ENCODE data around the gene EGFL7.

Gene EGFL7

GRCh38 chr9:136717399-136717798 is 54.7 kb downstream of the EGFL7 start:
- Histone ChIP-seq H3K4me1 (ENCODE audit: control insufficient read depth, low read depth, low read length) (peaks cover 4% of the 10 kb centered on the region), H3K4me3 (ENCODE audit: low read length) (no peak overlapping the region), H4K8ac (ENCODE audit: low read depth, low read length) (no peak overlapping the region), H3K4ac (ENCODE audit: low read depth, low read length) (no peak overlapping the region), H3K23ac (ENCODE audit: low read length) (no peak overlapping the region), H2BK15ac (replicated peaks; ENCODE audit: low read depth) (no peak overlapping the region), H3K79me2 (ENCODE audit: control insufficient read depth, insufficient read depth, low read length) (peaks cover 4% of the 10 kb centered on the region), H3K18ac (ENCODE audit: low read length) (no peak overlapping the region), H4K5ac (ENCODE audit: low read length) (no peak overlapping the region), H3K56ac (ENCODE audit: low read length) (no peak overlapping the region), H3K27ac (ENCODE audit: low read depth, low read length) (no peak overlapping the region), H2AK5ac (ENCODE audit: low read length) (no peak overlapping the region), H2BK120ac (ENCODE audit: low read depth, low read length) (no peak overlapping the region), H3K27me3 (ENCODE audit: insufficient read depth, low read length, poor library complexity) (no peaks in the 10 kb centered on the region), H3K4me2 (ENCODE audit: low read length) (no peak overlapping the region), H3K9ac (ENCODE audit: low read length) (no peak overlapping the region), H3K36me3 (ENCODE audit: control insufficient read depth, insufficient read depth, low read length) (no peaks in the 10 kb centered on the region), H3K79me1 (ENCODE audit: low read length) (peaks cover 5% of the 10 kb centered on the region), H2BK5ac (ENCODE audit: low read length) (no peak overlapping the region)
- no CpG with 5 or more reads among the region's 16 CpGs for WGBS (ENCODE audit: extremely low coverage, insufficient coverage, low lambda C conversion rate)
- no peak for DNase-seq

GRCh38 chr9:136718345-136719194 is 55.9 kb downstream of the EGFL7 start:
- H2BK5ac ChIP-seq (ENCODE audit: low read length) = no peak overlapping the region
- peaks cover 2% of the 10 kb centered on the region for H3K4me1 ChIP-seq (ENCODE audit: control insufficient read depth, low read depth, low read length)
- H4K8ac ChIP-seq (ENCODE audit: low read depth, low read length) = no peak overlapping the region
- no peak overlapping the region for H2AK5ac ChIP-seq (ENCODE audit: low read length)
- no CpG with 5 or more reads among the region's 20 CpGs for WGBS (ENCODE audit: extremely low coverage, insufficient coverage, low lambda C conversion rate)
- no peak overlapping the region for H2BK15ac ChIP-seq (replicated peaks; ENCODE audit: low read depth)
- no peak for DNase-seq
- H3K4ac ChIP-seq (ENCODE audit: low read depth, low read length) = no peak overlapping the region
- H3K4me2 ChIP-seq (ENCODE audit: low read length) = no peak overlapping the region
- H3K79me2 ChIP-seq (ENCODE audit: control insufficient read depth, insufficient read depth, low read length) = peaks cover 2% of the 10 kb centered on the region
- H3K79me1 ChIP-seq (ENCODE audit: low read length) = peaks cover 3% of the 10 kb centered on the region
- no peak overlapping the region for H3K9ac ChIP-seq (ENCODE audit: low read length)
- no peak overlapping the region for H3K23ac ChIP-seq (ENCODE audit: low read length)
- H3K18ac ChIP-seq (ENCODE audit: low read length) = no peak overlapping the region
- H3K27ac ChIP-seq (ENCODE audit: low read depth, low read length) = no peak overlapping the region
- H3K36me3 ChIP-seq (ENCODE audit: control insufficient read depth, insufficient read depth, low read length) = no peaks in the 10 kb centered on the region
- H3K4me3 ChIP-seq (ENCODE audit: low read length) = no peak overlapping the region
- no peak overlapping the region for H2BK120ac ChIP-seq (ENCODE audit: low read depth, low read length)
- H3K56ac ChIP-seq (ENCODE audit: low read length) = no peak overlapping the region
- no peak overlapping the region for H4K5ac ChIP-seq (ENCODE audit: low read length)
- no peaks in the 10 kb centered on the region for H3K27me3 ChIP-seq (ENCODE audit: insufficient read depth, low read length, poor library complexity)

- no peak overlapping the region for H2BK15ac ChIP-seq (replicated peaks; ENCODE audit: low read depth)
- H3K27ac ChIP-seq (ENCODE audit: low read depth, low read length) = no peak overlapping the region
These were observed 56.6 kb downstream of the EGFL7 start for GRCh38 chr9:136719195-136719880.

GRCh38 chr9:136720251-136720897 is 57.7 kb downstream of the EGFL7 start:
- Histone ChIP-seq H2BK15ac (replicated peaks; ENCODE audit: low read depth) (no peak overlapping the region), H3K23ac (ENCODE audit: low read length) (no peak overlapping the region), H3K4me2 (ENCODE audit: low read length) (no peak overlapping the region), H3K4me1 (ENCODE audit: control insufficient read depth, low read depth, low read length) (no peaks in the 10 kb centered on the region), H3K27me3 (ENCODE audit: insufficient read depth, low read length, poor library complexity) (no peaks in the 10 kb centered on the region), H3K4ac (ENCODE audit: low read depth, low read length) (no peak overlapping the region), H3K4me3 (ENCODE audit: low read length) (no peak overlapping the region), H3K18ac (ENCODE audit: low read length) (no peak overlapping the region), H3K27ac (ENCODE audit: low read depth, low read length) (no peak overlapping the region), H3K9ac (ENCODE audit: low read length) (no peak overlapping the region), H2BK5ac (ENCODE audit: low read length) (no peak overlapping the region), H3K79me2 (ENCODE audit: control insufficient read depth, insufficient read depth, low read length) (peaks cover 1% of the 10 kb centered on the region), H2AK5ac (ENCODE audit: low read length) (no peak overlapping the region), H3K36me3 (ENCODE audit: control insufficient read depth, insufficient read depth, low read length) (peaks cover 6% of the 10 kb centered on the region), H3K79me1 (ENCODE audit: low read length) (peaks cover 2% of the 10 kb centered on the region), H2BK120ac (ENCODE audit: low read depth, low read length) (no peak overlapping the region), H3K56ac (ENCODE audit: low read length) (no peak overlapping the region), H4K5ac (ENCODE audit: low read length) (no peak overlapping the region), H4K8ac (ENCODE audit: low read depth, low read length) (no peak overlapping the region)
- no peak for DNase-seq
- WGBS (ENCODE audit: extremely low coverage, insufficient coverage, low lambda C conversion rate) = no CpG with 5 or more reads among the region's 20 CpGs

More at GRCh38 chr9:136719195-136719880, 56.6 kb downstream of the EGFL7 start:
- Histone ChIP-seq H3K4me3 (ENCODE audit: low read length) (no peak overlapping the region), H3K4ac (ENCODE audit: low read depth, low read length) (no peak overlapping the region), H4K8ac (ENCODE audit: low read depth, low read length) (no peak overlapping the region), H3K4me2 (ENCODE audit: low read length) (no peak overlapping the region), H2AK5ac (ENCODE audit: low read length) (no peak overlapping the region), H2BK120ac (ENCODE audit: low read depth, low read length) (no peak overlapping the region), H3K79me1 (ENCODE audit: low read length) (peaks cover 2% of the 10 kb centered on the region), H3K4me1 (ENCODE audit: control insufficient read depth, low read depth, low read length) (no peaks in the 10 kb centered on the region), H3K18ac (ENCODE audit: low read length) (no peak overlapping the region), H3K79me2 (ENCODE audit: control insufficient read depth, insufficient read depth, low read length) (no peaks in the 10 kb centered on the region), H3K36me3 (ENCODE audit: control insufficient read depth, insufficient read depth, low read length) (peaks cover 5% of the 10 kb centered on the region), H3K27me3 (ENCODE audit: insufficient read depth, low read length, poor library complexity) (no peaks in the 10 kb centered on the region), H2BK5ac (ENCODE audit: low read length) (no peak overlapping the region), H3K23ac (ENCODE audit: low read length) (no peak overlapping the region), H3K56ac (ENCODE audit: low read length) (no peak overlapping the region), H4K5ac (ENCODE audit: low read length) (no peak overlapping the region), H3K9ac (ENCODE audit: low read length) (no peak overlapping the region)
- DNase-seq = no peak
- no CpG with 5 or more reads among the region's 24 CpGs for WGBS (ENCODE audit: extremely low coverage, insufficient coverage, low lambda C conversion rate)

GRCh38 chr9:136720898-136721338 is 58.2 kb downstream of the EGFL7 start:
- Histone ChIP-seq H3K4me2 (ENCODE audit: low read length) (no peak overlapping the region), H2BK120ac (ENCODE audit: low read depth, low read length) (no peak overlapping the region), H3K9ac (ENCODE audit: low read length) (no peak overlapping the region), H3K56ac (ENCODE audit: low read length) (no peak overlapping the region), H3K4ac (ENCODE audit: low read depth, low read length) (no peak overlapping the region), H3K79me2 (ENCODE audit: control insufficient read depth, insufficient read depth, low read length) (peaks cover 7% of the 10 kb centered on the region), H4K5ac (ENCODE audit: low read length) (no peak overlapping the region), H3K18ac (ENCODE audit: low read length) (no peak overlapping the region), H3K23ac (ENCODE audit: low read length) (no peak overlapping the region), H2AK5ac (ENCODE audit: low read length) (no peak overlapping the region), H3K36me3 (ENCODE audit: control insufficient read depth, insufficient read depth, low read length) (peaks cover 10% of the 10 kb centered on the region), H3K4me1 (ENCODE audit: control insufficient read depth, low read depth, low read length) (peaks cover 2% of the 10 kb centered on the region), H2BK15ac (replicated peaks; ENCODE audit: low read depth) (no peak overlapping the region), H3K4me3 (ENCODE audit: low read length) (no peak overlapping the region), H3K79me1 (ENCODE audit: low read length) (peaks cover 7% of the 10 kb centered on the region), H2BK5ac (ENCODE audit: low read length) (no peak overlapping the region), H3K27ac (ENCODE audit: low read depth, low read length) (no peak overlapping the region), H3K27me3 (ENCODE audit: insufficient read depth, low read length, poor library complexity) (no peaks in the 10 kb centered on the region), H4K8ac (ENCODE audit: low read depth, low read length) (no peak overlapping the region)
- no CpG with 5 or more reads among the region's 11 CpGs for WGBS (ENCODE audit: extremely low coverage, insufficient coverage, low lambda C conversion rate)
- DNase-seq = no peak

Measured in mesendoderm (in vitro differentiated cells).